NCI-H2081 treated with DMSO at 0.1 percent for 48 hours (cell line): ENCODE measurements around the gene TOMM34.

Source experiments
- DNase-seq: peaks from one replicate; lab custom pipeline; 2025; lab: John Stamatoyannopoulos, UW

The TOMM34 gene

GRCh38 chr20:44894959-44895358 is 65.2 kb downstream of the TOMM34 start:
- DNase-seq: no peak
